ENCODE results near the gene EPB41L4B. TPM values are rescaled to one million over a fixed set of nuclear protein-coding genes. Genes with fewer than 3 reads are reported as not detected.

Gene EPB41L4B
- polyA plus RNA-seq, 1 donor from 2014 or later = 4.1 TPM

DNA sequence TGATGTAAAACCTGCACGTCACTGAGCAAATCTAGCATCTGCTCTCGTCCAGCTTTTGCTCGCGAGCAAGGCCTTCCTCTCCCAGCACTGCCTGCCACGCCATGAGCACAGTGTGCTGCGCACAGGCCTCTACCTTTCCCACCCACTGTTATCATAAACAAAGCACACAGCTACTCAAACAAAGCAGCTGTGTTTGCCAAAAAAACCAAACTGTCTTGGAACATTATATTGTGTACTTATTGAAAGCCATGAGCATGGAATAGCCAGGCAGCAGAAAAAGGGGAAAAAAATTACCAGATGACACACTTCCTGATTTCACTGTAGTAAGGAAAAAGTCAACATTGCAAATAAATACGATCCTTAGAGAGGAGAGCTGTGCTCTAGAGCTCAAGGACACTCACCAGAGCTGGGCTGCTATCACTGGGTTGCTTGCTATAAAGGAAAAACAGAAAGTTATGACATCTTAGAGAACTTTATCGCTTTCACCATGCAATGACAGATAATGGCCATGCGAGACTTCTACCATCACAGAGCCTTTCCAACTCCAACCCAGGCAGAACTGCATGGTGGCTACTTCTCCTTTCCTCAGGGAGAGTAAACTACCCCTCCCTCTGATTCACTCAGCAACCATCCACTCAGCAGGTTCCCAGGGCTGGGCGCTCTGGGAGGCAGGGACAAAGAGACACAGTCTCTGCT is 69.6 kb downstream of the EPB41L4B start:
- H3K9me2 ChIP-seq (ENCODE audit: insufficient read depth, low read length) = no peaks in the 10 kb centered on the region
- no peak overlapping the region for H3K4me3 ChIP-seq (ENCODE audit: low read length)
- no peak overlapping the region for H3K9ac ChIP-seq (ENCODE audit: low read length)
- no peaks in the 10 kb centered on the region for H3K27me3 ChIP-seq (ENCODE audit: insufficient read depth, low read depth, low read length)
- H3K79me2 ChIP-seq (replicated peaks; ENCODE audit: insufficient read depth, low read length) = no peaks in the 10 kb centered on the region
- H4K20me1 ChIP-seq (ENCODE audit: insufficient read depth) = no peaks in the 10 kb centered on the region
- no peak overlapping the region for H2AFZ ChIP-seq (ENCODE audit: low read depth, low read length)
- no peak overlapping the region for H3K27ac ChIP-seq (ENCODE audit: low read length)
- TF ChIP-seq SMC3 (conservative IDR thresholded peaks at IDR 0.05; ENCODE audit: poor library complexity) (no peak), EZH2 (IDR thresholded peaks at IDR 0.05; ENCODE audit: borderline replicate concordance, insufficient read depth, low read length, poor library complexity, severe bottlenecking) (no peak), EP300 (conservative IDR thresholded peaks at IDR 0.05; ENCODE audit: poor library complexity, severe bottlenecking) (no peak), REST (IDR thresholded peaks at IDR 0.05; ENCODE audit: borderline replicate concordance) (no peak), MXI1 (conservative IDR thresholded peaks at IDR 0.05; ENCODE audit: poor library complexity, severe bottlenecking) (no peak), POLR2AphosphoS5 (IDR thresholded peaks at IDR 0.05) (no peak), TAF1 (IDR thresholded peaks at IDR 0.05; ENCODE audit: low read depth) (no peak), RAD21 (conservative IDR thresholded peaks at IDR 0.05) (no peak)
- TF ChIP-seq, protein P1, sequence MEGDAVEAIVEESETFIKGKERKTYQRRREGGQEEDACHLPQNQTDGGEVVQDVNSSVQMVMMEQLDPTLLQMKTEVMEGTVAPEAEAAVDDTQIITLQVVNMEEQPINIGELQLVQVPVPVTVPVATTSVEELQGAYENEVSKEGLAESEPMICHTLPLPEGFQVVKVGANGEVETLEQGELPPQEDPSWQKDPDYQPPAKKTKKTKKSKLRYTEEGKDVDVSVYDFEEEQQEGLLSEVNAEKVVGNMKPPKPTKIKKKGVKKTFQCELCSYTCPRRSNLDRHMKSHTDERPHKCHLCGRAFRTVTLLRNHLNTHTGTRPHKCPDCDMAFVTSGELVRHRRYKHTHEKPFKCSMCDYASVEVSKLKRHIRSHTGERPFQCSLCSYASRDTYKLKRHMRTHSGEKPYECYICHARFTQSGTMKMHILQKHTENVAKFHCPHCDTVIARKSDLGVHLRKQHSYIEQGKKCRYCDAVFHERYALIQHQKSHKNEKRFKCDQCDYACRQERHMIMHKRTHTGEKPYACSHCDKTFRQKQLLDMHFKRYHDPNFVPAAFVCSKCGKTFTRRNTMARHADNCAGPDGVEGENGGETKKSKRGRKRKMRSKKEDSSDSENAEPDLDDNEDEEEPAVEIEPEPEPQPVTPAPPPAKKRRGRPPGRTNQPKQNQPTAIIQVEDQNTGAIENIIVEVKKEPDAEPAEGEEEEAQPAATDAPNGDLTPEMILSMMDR (IDR thresholded peaks at IDR 0.05; ENCODE audit: poor library complexity, severe bottlenecking) = no peak
- H3K36me3 ChIP-seq (ENCODE audit: insufficient read depth, low read length) = no peaks in the 10 kb centered on the region
- no peaks in the 10 kb centered on the region for H3F3A ChIP-seq (ENCODE audit: insufficient read depth, low read length, poor library complexity, severe bottlenecking)
- H3K9me3 ChIP-seq (ENCODE audit: low read length) = no peaks in the 10 kb centered on the region
- no peak overlapping the region for H3K4me2 ChIP-seq (ENCODE audit: low read length)

DNA sequence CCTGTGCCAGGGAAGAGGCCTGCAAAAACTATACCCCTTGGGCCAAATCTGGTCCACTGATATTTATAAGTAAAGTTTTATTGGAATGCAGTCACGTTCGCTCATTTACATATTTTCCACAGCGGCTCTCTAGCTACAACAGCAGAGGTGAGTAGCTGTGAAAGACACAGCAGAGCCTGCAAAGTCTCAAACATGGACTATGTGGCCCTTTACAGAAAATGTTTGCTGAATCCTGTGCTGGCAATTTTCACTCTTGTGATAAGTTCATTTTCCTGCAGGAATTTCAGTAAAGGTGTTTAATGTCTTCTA is 70.1 kb downstream of the EPB41L4B start:
- no peak overlapping the region for H3K4me2 ChIP-seq (ENCODE audit: low read length)

More for the DNA sequence above, 70.1 kb downstream of the EPB41L4B start:
- no peaks in the 10 kb centered on the region for H3K9me3 ChIP-seq (ENCODE audit: low read length)
- H3K27ac ChIP-seq (ENCODE audit: low read length) = no peak overlapping the region
- H4K20me1 ChIP-seq (ENCODE audit: insufficient read depth) = no peaks in the 10 kb centered on the region
- no peaks in the 10 kb centered on the region for H3K27me3 ChIP-seq (ENCODE audit: insufficient read depth, low read depth, low read length)
- no peak overlapping the region for H3K4me3 ChIP-seq (ENCODE audit: low read length)
- H2AFZ ChIP-seq (ENCODE audit: low read depth, low read length) = no peak overlapping the region
- TF ChIP-seq EZH2 (IDR thresholded peaks at IDR 0.05; ENCODE audit: borderline replicate concordance, insufficient read depth, low read length, poor library complexity, severe bottlenecking) = no peak
- TF ChIP-seq RAD21 (conservative IDR thresholded peaks at IDR 0.05) = no peak
- TF ChIP-seq, protein P1 (IDR thresholded peaks at IDR 0.05; ENCODE audit: poor library complexity, severe bottlenecking) = no peak
- no peak for TF ChIP-seq MXI1 (conservative IDR thresholded peaks at IDR 0.05; ENCODE audit: poor library complexity, severe bottlenecking)
- no peak for TF ChIP-seq EP300 (conservative IDR thresholded peaks at IDR 0.05; ENCODE audit: poor library complexity, severe bottlenecking)
- no peak for TF ChIP-seq SMC3 (conservative IDR thresholded peaks at IDR 0.05; ENCODE audit: poor library complexity)
- TF ChIP-seq POLR2AphosphoS5 (IDR thresholded peaks at IDR 0.05) = no peak
- TF ChIP-seq REST (IDR thresholded peaks at IDR 0.05; ENCODE audit: borderline replicate concordance) = no peak
- TF ChIP-seq TAF1 (IDR thresholded peaks at IDR 0.05; ENCODE audit: low read depth) = no peak
- H3K9ac ChIP-seq (ENCODE audit: low read length) = no peak overlapping the region
- no peaks in the 10 kb centered on the region for H3K36me3 ChIP-seq (ENCODE audit: insufficient read depth, low read length)
- no peaks in the 10 kb centered on the region for H3F3A ChIP-seq (ENCODE audit: insufficient read depth, low read length, poor library complexity, severe bottlenecking)
- H3K9me2 ChIP-seq (ENCODE audit: insufficient read depth, low read length) = no peaks in the 10 kb centered on the region
- no peaks in the 10 kb centered on the region for H3K79me2 ChIP-seq (replicated peaks; ENCODE audit: insufficient read depth, low read length)

Data from neural cell (in vitro differentiated cells).